Measurements from ENCODE around the gene TFG.

The TFG gene

DNA sequence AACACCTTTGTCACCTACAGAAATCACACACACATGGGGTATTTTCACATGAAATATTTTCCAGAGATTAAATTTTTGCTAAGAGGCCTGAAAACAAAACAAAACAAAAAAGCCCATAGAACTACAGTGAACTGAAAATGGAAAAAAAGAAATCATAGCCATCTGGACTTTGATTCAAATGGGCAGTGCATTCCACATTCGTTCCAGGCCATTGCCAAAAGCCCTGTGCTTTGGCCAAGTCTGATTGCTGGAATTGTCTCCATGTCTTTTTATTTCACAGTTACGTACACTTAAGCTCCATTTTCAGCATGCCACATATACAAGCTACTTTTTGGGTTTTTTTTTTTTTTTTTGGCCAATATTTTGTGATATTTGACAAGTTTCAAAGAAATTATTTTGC, 47.1 kb downstream of the TFG start:
- DNase-seq (ENCODE audit: low spot score): no peak

DNA sequence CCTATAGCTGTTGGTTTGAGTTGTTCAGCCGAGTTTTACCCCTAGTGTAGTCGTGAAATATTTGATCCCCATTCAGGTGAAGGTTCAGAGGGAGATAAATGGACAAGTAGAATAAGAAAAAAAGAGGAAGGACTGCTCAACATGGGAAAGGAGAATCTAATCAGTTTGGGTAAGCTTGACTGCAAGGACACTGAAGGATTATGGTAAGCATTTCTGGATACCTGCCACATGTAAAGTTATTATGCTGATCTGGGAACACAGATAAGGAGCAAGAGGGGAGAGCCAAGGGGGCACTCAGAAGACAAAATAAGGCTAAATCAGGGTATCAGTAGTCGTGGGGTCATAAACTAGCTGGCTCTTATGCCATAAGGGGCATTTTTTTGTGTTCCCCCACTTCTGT, 49.9 kb downstream of the TFG start:
- no peak for DNase-seq (ENCODE audit: low spot score)

DNA sequence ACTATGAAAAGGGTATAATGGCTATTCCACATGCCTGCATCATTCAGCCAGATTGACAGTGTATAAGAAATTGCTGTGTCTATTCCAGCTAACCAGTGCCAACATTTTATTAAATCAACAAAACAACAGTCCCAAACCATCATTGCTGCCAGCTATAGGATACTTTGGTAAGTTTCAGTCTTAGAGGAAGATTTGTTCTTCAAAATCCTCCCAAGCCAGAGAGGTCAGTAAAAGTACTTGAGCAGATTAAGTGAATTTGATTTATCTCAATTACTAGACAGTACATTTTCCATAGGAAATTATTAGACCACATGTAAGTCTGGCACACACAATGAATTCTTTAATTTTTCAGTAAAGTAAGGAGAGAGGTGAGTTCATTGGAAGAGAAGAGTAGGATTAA, 50.7 kb downstream of the TFG start:
- no peak for DNase-seq (ENCODE audit: low spot score)

DNA sequence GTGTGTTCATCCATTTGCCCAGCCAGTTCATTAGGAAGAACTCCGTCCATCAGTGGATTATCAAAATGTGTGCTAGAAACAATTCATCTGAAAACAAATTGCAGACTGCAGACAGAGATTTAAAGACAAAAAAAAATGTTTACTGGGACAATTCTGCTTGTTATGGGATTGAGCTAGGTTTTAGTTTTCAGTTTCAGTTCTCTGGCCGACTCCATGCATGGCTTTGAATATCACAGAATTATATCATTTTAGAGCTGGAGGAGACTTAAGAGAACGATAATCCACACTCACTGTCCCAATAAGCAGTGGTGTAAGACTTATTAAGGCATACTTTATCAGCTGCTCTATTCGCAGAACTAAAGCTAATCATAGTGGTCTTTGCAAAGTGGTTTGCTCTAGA, 51.1 kb downstream of the TFG start:
- DNase-seq (ENCODE audit: low spot score): no peak

DNA sequence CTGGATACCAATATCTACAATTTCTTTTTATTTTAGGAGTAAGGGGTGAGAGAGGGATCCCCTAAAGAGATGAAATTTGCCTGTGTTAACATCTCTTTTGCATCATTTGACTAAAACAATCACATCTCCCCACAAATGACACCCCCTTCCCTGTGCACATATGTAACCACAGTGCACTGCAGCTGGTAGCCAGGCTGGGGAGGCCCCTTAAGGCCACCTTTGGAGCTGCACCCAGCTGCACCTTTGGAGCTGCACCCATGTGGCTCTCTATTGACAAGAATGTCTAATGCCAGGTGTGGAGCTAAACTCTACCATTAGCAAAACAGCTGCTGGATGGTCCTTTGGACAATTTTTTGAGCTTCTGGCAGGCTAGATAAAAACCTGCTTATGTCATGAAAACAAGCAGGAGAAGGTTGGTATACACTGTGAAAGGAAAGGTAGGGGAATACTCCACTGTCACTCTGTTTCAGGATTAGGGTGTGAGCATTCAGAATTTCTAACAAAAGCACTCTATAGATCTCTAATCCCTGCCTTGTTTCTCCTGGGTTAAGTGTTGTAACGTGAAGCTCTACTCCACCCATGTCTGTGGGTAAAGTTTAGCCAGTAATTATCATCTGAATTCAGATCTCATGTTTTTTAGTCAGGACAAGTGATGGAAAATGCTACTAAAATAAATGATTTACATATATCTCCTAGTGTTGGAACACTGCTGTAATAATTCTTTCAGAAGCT, 52.1 kb downstream of the TFG start:
- DNase-seq (ENCODE audit: low spot score): no peak

DNA sequence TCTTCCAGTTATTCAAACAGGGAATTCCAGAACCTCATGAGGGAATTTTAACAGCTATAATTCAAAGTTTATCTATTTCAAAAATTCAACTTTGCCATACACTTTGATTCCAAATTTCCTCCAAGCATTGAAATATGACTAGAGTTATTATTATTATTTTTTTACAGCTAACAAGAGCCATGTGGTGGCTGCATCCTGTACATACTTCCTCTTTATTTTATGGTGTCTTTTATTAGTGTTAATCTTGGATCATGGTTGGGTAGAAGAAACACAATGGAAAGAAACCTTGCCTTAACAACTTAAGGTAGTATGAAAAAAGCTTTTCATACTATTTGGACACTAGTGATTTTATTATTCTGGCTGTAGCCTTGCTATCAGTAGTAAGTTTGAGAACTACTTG, 52.7 kb downstream of the TFG start:
- DNase-seq (ENCODE audit: low spot score): no peak

DNA sequence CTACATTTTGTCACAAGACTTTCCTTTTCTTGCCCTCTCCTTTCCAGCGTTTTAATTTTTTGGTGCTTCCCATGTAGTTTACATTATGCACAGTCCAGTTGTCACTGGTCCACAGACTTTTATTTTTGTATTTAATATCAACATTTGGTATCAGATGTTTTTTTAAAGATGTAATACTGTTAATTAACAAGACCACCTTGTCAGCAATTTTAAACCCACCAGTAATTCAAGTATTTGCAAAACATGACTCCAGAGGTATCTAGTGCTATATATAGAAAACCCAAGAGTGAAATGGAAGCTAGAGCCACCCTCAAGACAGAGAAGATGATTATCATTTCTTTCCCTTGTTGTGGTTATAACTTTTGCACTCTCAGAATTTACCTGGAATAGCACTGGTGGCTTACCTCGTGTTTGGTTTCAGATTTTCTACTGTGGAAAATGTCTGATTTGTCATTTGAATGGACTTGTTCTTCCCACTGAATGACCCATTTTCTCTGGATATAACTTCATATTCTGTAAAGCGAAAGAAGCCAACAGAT, 56.2 kb downstream of the TFG start:
- no peak for DNase-seq (ENCODE audit: low spot score)

GRCh38 chr3:100766069-100766468, 56.8 kb downstream of the TFG start:
- DNase-seq (ENCODE audit: low spot score): no peak

DNA sequence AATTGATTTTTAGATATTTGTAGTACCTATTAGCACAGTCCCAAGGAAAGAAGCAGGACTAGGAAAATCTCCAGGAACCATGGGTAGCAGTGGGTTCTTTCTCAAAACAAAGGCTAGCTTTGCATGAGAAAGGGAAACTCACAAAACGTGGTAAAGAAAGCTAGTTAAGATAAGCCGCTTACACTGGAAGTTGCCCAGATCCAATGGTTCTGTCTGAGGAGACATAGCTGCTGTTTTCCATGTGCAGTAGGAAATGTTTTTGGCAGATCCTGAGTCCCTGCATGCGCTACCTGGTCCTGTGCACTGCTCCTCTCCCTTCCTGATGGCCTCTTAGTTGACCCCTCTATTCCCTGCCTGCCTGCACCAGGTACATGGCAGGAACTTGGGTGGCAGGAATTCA, 60.4 kb downstream of the TFG start:
- no peak for DNase-seq (ENCODE audit: low spot score)

DNA sequence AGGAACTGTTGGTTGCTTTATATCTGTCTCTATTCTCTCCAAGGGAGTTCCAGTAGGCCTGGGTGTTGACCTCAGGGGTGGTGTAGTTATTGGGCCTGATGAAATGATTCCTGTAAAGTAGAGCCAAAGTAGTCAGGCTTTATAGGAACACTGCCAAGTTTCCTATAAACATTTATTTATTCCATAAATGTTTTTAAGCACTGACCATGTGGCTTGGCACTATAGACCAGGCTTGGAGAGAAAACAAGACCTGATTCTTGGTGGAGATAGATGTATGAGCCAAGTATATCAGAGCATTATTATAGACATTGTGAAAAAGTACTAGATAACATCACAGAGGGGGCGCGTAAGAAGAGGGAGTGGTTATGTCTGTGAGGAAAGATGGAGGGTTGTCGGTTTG, 65.9 kb downstream of the TFG start:
- DNase-seq (ENCODE audit: low spot score): no peak

DNA sequence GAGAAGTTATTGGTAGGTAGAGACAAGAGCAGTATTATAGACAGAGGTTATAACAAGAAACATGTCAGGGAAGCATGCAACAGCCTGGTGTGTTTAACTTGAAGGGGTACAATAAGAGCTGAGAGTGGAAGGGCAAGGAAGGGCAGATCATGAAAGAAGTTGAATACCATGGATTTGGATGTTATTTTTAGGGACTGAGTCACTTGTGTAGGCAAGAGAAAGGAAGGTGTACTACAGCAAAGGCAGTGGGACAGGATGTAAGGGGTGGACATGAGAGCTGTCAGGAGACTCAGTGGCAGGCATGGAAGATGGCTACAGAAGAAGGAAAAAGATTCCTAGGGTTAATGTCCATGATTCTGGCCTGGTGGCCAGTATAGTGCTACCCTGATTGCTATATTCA, 66.4 kb downstream of the TFG start:
- DNase-seq (ENCODE audit: low spot score): no peak

DNA sequence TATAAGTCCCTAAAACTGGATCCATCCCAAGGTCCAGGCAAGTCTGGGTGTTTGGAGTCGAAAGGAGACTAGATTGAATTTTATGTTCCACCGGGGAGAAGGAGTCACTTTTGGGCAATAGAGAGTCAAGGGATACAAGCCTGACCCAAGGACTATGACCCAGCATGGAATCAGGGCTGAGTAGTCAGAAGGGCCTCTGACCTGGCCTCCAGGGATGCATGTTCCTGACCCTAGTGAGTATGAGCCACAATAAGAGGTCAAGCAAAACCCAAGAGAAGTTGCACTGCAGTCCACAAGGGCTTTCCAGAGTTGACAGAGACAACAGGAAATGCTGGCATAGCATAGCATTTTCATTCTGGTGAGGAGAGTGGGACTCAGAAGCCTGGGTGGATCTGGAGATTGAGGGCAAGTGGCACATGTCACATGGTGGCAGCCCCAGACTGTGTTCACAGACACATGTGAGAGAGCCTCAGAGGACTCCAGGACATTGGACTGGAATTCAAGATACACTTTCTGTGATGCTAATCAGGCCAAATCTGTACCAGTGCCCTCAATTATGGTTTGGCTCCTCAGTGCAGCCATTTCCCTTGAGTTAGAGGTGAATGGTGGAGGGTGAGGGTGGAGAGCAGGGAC, 66.9 kb downstream of the TFG start:
- DNase-seq (ENCODE audit: low spot score): no peak

DNA sequence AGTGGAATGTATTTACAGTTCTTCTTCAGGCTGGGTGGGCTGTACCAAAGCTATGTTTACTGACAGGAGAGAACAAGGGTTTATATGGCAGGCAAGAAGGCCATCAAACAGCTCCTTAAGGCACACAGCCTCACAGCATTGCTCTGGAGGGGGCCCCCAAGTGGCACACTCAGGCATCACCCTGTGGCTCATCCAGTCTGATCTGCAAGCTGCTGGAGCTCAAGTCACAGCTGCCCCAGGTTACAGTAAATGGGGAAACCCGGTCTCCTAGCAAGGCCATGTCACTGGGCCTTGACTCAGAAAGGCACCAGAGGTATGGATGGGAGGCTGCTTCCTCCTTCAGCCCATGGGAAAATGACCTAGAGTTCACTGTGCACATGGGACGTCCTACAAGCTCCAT, 67.5 kb downstream of the TFG start:
- DNase-seq (ENCODE audit: low spot score): no peak

DNA sequence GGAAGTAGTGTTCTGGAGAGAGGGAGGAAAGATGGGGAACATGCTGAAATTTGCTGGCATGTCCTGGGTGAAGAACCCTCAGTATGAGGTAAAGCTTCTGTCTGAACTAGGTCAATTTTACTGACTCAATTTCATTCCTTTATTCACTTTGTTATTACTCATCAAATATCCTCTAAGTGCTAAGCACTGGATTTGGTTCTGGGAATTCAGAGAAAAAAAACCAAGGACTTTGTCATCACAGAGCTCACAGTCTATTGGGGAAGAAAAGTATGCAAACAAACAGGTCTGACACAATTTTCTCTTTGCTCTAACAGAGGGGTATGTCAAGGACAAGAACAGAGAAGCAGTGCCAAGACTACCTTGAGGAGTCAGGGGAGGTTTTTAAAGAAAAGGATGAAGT, 68.0 kb downstream of the TFG start:
- no peak for DNase-seq (ENCODE audit: low spot score)

DNA sequence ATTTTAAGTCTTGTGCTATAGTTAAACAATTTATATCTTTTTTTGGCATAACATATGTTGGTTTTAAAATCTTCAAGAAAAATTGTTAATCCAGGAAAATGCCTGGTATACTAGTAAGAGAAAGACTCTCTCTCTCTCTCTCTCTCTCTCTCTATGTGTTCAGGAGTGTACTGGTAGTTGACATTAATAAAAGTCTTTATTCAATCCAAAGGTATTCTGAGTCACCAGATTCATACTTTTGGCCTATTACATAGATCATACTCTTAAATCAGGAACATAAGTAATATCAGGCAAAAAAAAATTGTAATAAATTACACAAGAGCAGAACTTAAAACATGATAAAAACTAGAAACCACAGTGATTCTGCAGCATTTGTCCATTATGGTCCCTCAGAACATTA, 70.2 kb downstream of the TFG start:
- no peak for DNase-seq (ENCODE audit: low spot score)

DNA sequence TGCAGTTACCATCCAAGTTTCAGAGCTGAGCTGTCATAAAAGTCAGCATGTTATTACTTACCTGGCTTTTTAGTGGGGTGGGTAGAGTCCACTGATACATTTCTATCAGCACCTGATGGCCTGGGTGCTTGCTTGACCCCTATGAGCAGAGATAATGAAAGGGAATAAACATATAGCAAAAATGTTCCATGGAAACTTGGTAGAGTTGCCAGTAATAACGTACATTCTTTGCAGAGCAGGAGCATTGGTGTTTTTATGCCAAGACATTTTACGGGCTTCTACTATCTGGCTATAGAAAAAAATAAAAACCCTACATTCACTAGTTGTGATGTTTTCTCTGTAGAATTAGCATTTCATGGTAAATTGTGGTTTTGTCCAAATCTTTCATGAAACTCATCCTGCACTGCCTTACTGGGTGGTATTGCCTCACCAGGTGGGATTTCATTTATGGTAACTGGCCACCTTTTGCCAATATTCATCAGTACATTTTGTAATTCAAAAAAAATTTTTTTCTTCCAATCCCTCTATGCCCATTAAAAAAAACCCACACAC, 70.9 kb downstream of the TFG start:
- no peak for DNase-seq (ENCODE audit: low spot score)

DNA sequence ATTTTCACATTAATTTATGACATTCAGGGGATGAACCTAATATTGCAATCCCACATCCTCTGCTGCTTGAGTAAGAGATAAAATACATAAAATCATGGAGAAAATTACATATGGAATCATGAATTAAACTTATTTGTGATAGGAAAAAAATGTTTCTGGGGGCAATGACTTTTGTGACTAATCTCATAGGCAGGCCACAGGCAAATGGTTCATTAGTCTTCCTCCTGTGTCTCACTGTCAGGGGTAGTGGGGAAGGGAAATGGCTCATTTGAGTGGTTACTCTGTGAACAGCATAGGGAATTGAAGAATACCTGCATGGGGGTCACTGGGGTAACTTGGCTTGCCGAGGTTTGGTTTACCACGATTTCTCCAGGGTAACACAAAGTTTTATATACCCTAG, 72.0 kb downstream of the TFG start:
- DNase-seq (ENCODE audit: low spot score): no peak

- no peak for DNase-seq (ENCODE audit: low spot score)
Measured at GRCh38 chr3:100782348-100782747, 73.1 kb downstream of the TFG start.

GRCh38 chr3:100782906-100783305, 73.6 kb downstream of the TFG start:
- DNase-seq (ENCODE audit: low spot score): no peak

- DNase-seq (ENCODE audit: low spot score): no peak
Measured at GRCh38 chr3:100783619-100784018, 74.3 kb downstream of the TFG start.

DNA sequence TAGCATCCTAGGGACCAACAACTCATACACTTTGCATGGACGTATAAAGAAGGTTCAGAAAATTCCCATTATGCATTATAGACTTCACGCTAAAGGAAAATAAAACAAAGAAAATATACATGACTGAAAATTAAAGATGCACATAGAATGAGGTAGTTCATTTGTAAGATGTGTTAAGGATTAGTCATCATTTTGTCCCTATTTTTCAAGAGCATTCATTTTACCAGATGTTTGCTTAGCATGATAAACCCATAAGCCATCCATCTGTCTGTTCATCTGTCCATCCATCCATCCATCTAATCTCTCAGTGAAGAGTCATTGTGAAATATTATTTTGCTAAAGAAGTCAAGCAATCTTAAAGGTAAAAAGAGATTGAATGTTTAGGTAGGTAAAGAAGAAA, 80.3 kb downstream of the TFG start:
- no peak for DNase-seq (ENCODE audit: low spot score)

DNA sequence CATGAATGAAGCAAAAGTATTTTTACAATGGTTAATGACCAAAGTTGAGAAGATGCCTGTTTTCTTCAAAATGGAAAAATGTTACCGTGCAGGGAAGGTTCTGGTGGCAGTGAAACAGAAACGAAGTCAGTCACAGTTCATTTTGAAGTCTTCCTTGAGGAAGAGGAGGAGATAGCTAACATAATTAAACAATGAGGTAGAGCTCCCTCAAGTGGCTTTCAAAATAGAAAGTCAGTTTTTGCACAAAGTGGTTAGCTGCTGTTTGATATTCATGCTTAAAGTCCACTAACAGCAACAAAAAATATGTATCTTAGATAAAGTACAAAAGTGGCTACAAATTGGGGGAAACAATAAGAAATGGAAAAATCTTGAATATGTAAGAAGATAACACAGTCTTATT, 87.3 kb downstream of the TFG start:
- DNase-seq (ENCODE audit: low spot score): no peak

DNA sequence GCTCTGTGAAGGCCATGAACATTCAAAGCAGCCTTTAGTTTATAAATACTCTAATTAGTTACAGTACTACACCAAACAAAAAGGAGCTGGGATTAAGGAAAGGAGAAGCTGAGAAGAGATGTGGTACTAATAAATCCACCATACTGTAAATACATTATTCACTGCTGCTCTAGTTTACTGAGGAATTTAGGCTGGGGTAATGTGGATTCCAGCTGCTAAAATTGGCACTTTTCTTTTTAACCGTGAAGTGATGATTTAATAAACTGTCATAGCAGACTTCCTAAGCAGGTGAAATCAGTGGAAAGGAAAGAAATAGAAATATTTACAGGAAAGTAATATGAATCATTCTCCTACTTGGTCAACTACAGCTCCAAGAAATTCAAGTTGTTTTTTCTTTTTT, 88.7 kb downstream of the TFG start:
- DNase-seq (ENCODE audit: low spot score): no peak
